A673 (cell line): ENCODE results near the gene DNAH10. TPM values are rescaled to one million over a fixed set of nuclear protein-coding genes. Genes with fewer than 3 reads are reported as not detected.

ENCODE experiments used
- BruUV-seq: library from RNA; stranded (reverse); fragments of 400-500 nt; replicated peaks from 2 replicates; lab custom pipeline; 2021; lab: Mats Ljungman, UMichigan
- CTCF ChIA-PET: fragments of 300-600 bp; sonication (Branson Sonifier 250); formaldehyde crosslinking; loops from one replicate; lab custom pipeline; 2022; ENCODE audit warnings: antibody characterized with exemption; lab: Charles Lee
- POLR2A ChIA-PET: fragments of 300-600 bp; sonication (Branson Sonifier 250); formaldehyde crosslinking; loops from one replicate; lab custom pipeline; 2022; ENCODE audit warnings: antibody characterized with exemption; ENCODE audit not compliant: low non-redundant PET; lab: Charles Lee
- DNase-seq: peaks from one replicate; pipeline ENCODE4 v3.0.0-alpha.2; 2015; ENCODE audit warnings: low spot score
- H3K27ac ChIP-seq: fragments of 200-600 bp; sonication (generic); 2 replicates; pipeline ENCODE4 v1.5.1; 2016; ENCODE audit warnings: mixed run types, low read depth, mild to moderate bottlenecking, mixed read lengths, antibody characterized with exemption, low read length; ENCODE audit not compliant: poor library complexity, severe bottlenecking
- H3K27me3 ChIP-seq: fragments of 200-600 bp; sonication (generic); replicated peaks from 2 replicates; pipeline ENCODE4 v1.6.1; 2017; ENCODE audit warnings: mixed run types, low read depth, mild to moderate bottlenecking, mixed read lengths, antibody characterized with exemption, low read length; ENCODE audit not compliant: insufficient read depth, poor library complexity
- H3K36me3 ChIP-seq: fragments of 200-600 bp; sonication (generic); 2 replicates; pipeline ENCODE4 v1.6.1; 2016; ENCODE audit warnings: mixed run types, mild to moderate bottlenecking, mixed read lengths, antibody characterized with exemption, low read length; ENCODE audit not compliant: insufficient read depth, poor library complexity, severe bottlenecking
- H3K4me1 ChIP-seq: fragments of 200-600 bp; sonication (generic); 2 replicates; pipeline ENCODE4 v1.6.1; 2017; ENCODE audit warnings: mixed run types, mild to moderate bottlenecking, mixed read lengths, antibody characterized with exemption, low read length; ENCODE audit not compliant: insufficient read depth, poor library complexity, severe bottlenecking
- H3K4me3 ChIP-seq: fragments of 200-600 bp; sonication (generic); 2 replicates; pipeline ENCODE4 v1.5.1; 2016; ENCODE audit warnings: low read depth, mixed run types, mild to moderate bottlenecking, mixed read lengths, low read length; ENCODE audit not compliant: poor library complexity, severe bottlenecking
- H3K9me3 ChIP-seq: fragments of 200-600 bp; sonication (generic); 2 replicates; pipeline ENCODE4 v1.6.1; 2016; ENCODE audit warnings: mixed run types, low read depth, mild to moderate bottlenecking, mixed read lengths, antibody characterized with exemption, low read length; ENCODE audit not compliant: poor library complexity, severe bottlenecking
- CTCF ChIP-seq: fragments of 300-800, 200-600 bp; sonication (generic); conservative IDR thresholded peaks from 2 replicates; pipeline ENCODE4 v1.5.1; 2017; ENCODE audit warnings: low read depth, mild to moderate bottlenecking, antibody characterized with exemption, low read length, moderate library complexity, mixed read lengths
- EZH2 ChIP-seq: fragments of 200-600 bp; sonication (generic); IDR thresholded peaks from 2 replicates; pipeline ENCODE4 v1.6.1; 2017; ENCODE audit warnings: borderline replicate concordance, low read depth, mild to moderate bottlenecking, mixed read lengths, antibody characterized with exemption, low read length; ENCODE audit not compliant: poor library complexity, severe bottlenecking
- intact Hi-C: fragments of 100-400 bp; cut with micrococcal nuclease; formaldehyde crosslinking; loops from one replicate; pipeline ENCODE4 v1.10.0; 2022; ENCODE audit not compliant: unreplicated experiment
- total RNA-seq: library from RNA; stranded (reverse); gene quantifications from 2 replicates; pipeline ENCODE4 v1.2.3, GENCODE V29; 2021

Gene DNAH10
- total RNA-seq, 1 experiment from 2014 or later, result 1.1 TPM

GRCh38 chr12:123843912-123844748, 82.0 kb downstream of the DNAH10 start:
- no peak for DNase-seq
- Histone ChIP-seq H3K27ac (no peak overlapping the region), H3K4me3 (no peak overlapping the region), H3K27me3 (no peaks in the 10 kb centered on the region), H3K36me3 (no peaks in the 10 kb centered on the region), H3K9me3 (no peaks in the 10 kb centered on the region), H3K4me1 (no peaks in the 10 kb centered on the region)
- TF ChIP-seq EZH2, result no peak
- no peak for TF ChIP-seq CTCF
- CTCF ChIA-PET, result no interaction called here
- BruUV-seq, result no TSS peak
- intact Hi-C loops, result no loop called here
- POLR2A ChIA-PET, result no interaction called here

- no peak for TF ChIP-seq EZH2
- no peak for TF ChIP-seq CTCF
- H3K36me3 ChIP-seq, result no peaks in the 10 kb centered on the region
- H3K4me3 ChIP-seq, result no peak overlapping the region
- H3K27ac ChIP-seq, result no peak overlapping the region
- intact Hi-C loops, result no loop called here
- no TSS peak for BruUV-seq
- ChIA-PET CTCF (no interaction called here), POLR2A (no interaction called here)
- H3K4me1 ChIP-seq, result no peaks in the 10 kb centered on the region
- H3K27me3 ChIP-seq, result no peaks in the 10 kb centered on the region
- H3K9me3 ChIP-seq, result no peaks in the 10 kb centered on the region
- no peak for DNase-seq
Measured at GRCh38 chr12:123845881-123846280, 83.8 kb downstream of the DNAH10 start.

DNA sequence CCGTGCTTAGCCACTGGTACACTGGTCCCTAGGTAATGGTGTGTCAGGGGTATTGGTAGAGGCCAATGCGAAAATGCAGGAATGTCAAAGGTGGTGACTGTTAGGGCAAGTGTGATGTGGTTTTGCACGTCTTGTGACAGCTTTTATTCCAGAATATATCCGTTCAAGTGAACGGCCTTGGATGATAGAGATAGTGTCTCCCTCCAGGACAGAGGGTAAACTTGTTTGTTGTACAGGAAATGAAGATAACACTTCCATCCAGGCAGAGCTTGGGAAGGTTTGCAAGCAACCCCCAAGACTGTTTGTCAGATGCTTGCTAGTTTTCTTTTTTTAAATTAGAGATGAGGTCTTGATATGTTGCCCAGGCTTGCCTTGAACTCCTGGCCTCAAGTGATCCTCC, 84.2 kb downstream of the DNAH10 start:
- BruUV-seq, result no TSS peak
- Histone ChIP-seq H3K36me3 (no peaks in the 10 kb centered on the region), H3K27ac (no peak overlapping the region), H3K9me3 (no peaks in the 10 kb centered on the region), H3K4me1 (no peaks in the 10 kb centered on the region), H3K27me3 (no peaks in the 10 kb centered on the region), H3K4me3 (no peak overlapping the region)
- no peak for TF ChIP-seq CTCF
- no peak for TF ChIP-seq EZH2
- intact Hi-C loops, result no loop called here
- ChIA-PET POLR2A (no interaction called here), CTCF (no interaction called here)
- no peak for DNase-seq
